CD4-positive, alpha-beta T cell treated with Interleukin-17A for 1 hour (primary cell): ENCODE data around the gene VRK1.
"Not testable (repeated sequence)": the region's sequence is repeated elsewhere in the genome, so short reads cannot be mapped to it uniquely, and the experiment has no call there.

Experiments used
- DNase-seq: peaks from one replicate; pipeline ENCODE4 v3.0.0-alpha.2; 2020

VRK1 gene

GRCh38 chr14:96829791-96830190 lies 32.6 kb downstream of the VRK1 start:
- no peak for DNase-seq

- DNase-seq, result no peak
These were observed 33.8 kb downstream of the VRK1 start for GRCh38 chr14:96830946-96831345.

GRCh38 chr14:96832351-96832750 lies 35.2 kb downstream of the VRK1 start:
- DNase-seq, result no peak

- DNase-seq, result no peak
These were observed 41.3 kb downstream of the VRK1 start for GRCh38 chr14:96838449-96838848.

- no peak for DNase-seq
These were observed 42.1 kb downstream of the VRK1 start for GRCh38 chr14:96839251-96839650.

- DNase-seq, result no peak
These were observed 46.0 kb downstream of the VRK1 start for GRCh38 chr14:96843137-96843536.

GRCh38 chr14:96844857-96845570 lies 47.8 kb downstream of the VRK1 start:
- DNase-seq, result no peak

GRCh38 chr14:96847451-96847850 lies 50.3 kb downstream of the VRK1 start:
- no peak for DNase-seq

GRCh38 chr14:96848011-96848410 lies 50.8 kb downstream of the VRK1 start:
- no peak for DNase-seq

GRCh38 chr14:96849733-96850132 lies 52.6 kb downstream of the VRK1 start:
- DNase-seq, result no peak

- DNase-seq, result no peak
These were observed 54.7 kb downstream of the VRK1 start for GRCh38 chr14:96851694-96852381.

GRCh38 chr14:96852823-96853422 lies 55.7 kb downstream of the VRK1 start:
- peak; percentile 34 for DNase-seq

- no peak for DNase-seq
These were observed 61.5 kb downstream of the VRK1 start for GRCh38 chr14:96858643-96859042.

GRCh38 chr14:96861568-96862310 lies 64.6 kb downstream of the VRK1 start:
- no peak for DNase-seq

- no peak for DNase-seq
These were observed 66.3 kb downstream of the VRK1 start for GRCh38 chr14:96863327-96863985.

GRCh38 chr14:96863986-96864330 lies 66.8 kb downstream of the VRK1 start:
- no peak for DNase-seq

GRCh38 chr14:96867634-96868033 lies 70.5 kb downstream of the VRK1 start:
- no peak for DNase-seq

- no peak for DNase-seq
These were observed 76.9 kb downstream of the VRK1 start for GRCh38 chr14:96874127-96874526.

- no peak for DNase-seq
These were observed 79.6 kb downstream of the VRK1 start for GRCh38 chr14:96876747-96877146.

GRCh38 chr14:96881713-96882112 lies 84.5 kb downstream of the VRK1 start:
- DNase-seq, result no peak

- not testable (repeated sequence) for DNase-seq
These were observed 86.8 kb downstream of the VRK1 start for GRCh38 chr14:96883974-96884373.

- DNase-seq, result no peak
These were observed 91.0 kb downstream of the VRK1 start for GRCh38 chr14:96888158-96888557.

GRCh38 chr14:96888593-96888992 lies 91.4 kb downstream of the VRK1 start:
- DNase-seq, result no peak
